AG09309 (cell line): ENCODE measurements around the gene ATXN2L.

Source experiments
- DNase-seq: peaks from one replicate; pipeline ENCODE4 v3.0.0-alpha.2; 2010; ENCODE audit warnings: low read depth
- H3K4me3 ChIP-seq: 2 replicates; pipeline ENCODE4 v1.5.1; 2011; ENCODE audit warnings: mild to moderate bottlenecking, low read depth, low read length, moderate library complexity; ENCODE audit not compliant: control insufficient read depth
- TF ChIP-seq, protein P1 (sequence below): IDR thresholded peaks from 2 replicates; pipeline ENCODE4 v1.5.1; 2011; ENCODE audit warnings: mild to moderate bottlenecking, low read depth, low read length, inconsistent platforms; ENCODE audit not compliant: insufficient read depth, control insufficient read depth; ENCODE audit errors: missing control alignments

Gene ATXN2L

DNA sequence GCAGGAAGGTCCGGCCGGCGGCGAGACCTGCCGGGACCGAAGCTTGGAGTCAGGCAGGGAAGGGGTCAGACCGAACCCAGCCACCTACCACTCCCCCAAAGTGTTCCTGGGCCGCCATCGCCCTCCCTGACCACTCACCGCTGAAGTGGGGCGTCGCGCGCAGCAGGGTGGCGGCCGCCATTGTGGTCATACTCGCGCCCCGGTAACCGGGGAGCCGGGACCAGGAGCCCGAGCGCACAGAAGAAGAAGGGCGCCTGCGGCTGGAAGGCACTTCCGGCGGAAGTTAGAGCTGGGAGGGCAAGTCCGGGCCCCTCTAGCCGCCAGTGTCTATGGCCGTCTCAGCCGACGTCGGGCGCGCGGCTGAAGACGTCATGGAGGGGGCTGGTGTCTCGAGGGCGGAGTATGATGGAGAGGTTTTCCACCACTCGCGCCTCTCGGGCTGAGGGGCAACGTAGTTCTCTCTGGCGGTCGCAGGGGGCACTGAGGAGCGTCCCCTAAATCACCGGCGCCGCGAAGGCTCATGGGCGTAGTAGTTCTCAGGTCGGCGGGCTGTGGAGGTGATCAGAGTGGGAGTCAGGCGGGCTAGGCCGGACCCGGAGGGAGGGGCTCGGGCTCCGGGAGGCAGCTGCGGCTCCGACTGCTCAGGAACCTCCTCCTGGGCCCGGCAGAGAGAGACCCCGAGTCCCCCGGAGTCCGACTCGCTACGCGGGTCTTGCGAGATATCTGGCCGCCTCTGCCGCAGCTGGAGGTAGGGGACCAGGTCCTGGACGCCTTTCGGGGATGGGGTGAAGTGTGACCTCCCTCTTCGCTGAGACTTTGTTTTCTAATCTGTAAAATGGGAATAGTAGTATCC, 23.5 kb downstream of the ATXN2L start, which contains the start of gene TUFM:
Gene TUFM (minus strand): TSS at position 269 of the 853 bp plus-strand sequence. CDS start 79 bp downstream, at position 190.
- TF ChIP-seq, protein P1, sequence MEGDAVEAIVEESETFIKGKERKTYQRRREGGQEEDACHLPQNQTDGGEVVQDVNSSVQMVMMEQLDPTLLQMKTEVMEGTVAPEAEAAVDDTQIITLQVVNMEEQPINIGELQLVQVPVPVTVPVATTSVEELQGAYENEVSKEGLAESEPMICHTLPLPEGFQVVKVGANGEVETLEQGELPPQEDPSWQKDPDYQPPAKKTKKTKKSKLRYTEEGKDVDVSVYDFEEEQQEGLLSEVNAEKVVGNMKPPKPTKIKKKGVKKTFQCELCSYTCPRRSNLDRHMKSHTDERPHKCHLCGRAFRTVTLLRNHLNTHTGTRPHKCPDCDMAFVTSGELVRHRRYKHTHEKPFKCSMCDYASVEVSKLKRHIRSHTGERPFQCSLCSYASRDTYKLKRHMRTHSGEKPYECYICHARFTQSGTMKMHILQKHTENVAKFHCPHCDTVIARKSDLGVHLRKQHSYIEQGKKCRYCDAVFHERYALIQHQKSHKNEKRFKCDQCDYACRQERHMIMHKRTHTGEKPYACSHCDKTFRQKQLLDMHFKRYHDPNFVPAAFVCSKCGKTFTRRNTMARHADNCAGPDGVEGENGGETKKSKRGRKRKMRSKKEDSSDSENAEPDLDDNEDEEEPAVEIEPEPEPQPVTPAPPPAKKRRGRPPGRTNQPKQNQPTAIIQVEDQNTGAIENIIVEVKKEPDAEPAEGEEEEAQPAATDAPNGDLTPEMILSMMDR: peak; percentile 71
- H3K4me3 ChIP-seq: peak within 1 kb of the TSS; percentile 56
- peak; percentile 89 for DNase-seq

DNA sequence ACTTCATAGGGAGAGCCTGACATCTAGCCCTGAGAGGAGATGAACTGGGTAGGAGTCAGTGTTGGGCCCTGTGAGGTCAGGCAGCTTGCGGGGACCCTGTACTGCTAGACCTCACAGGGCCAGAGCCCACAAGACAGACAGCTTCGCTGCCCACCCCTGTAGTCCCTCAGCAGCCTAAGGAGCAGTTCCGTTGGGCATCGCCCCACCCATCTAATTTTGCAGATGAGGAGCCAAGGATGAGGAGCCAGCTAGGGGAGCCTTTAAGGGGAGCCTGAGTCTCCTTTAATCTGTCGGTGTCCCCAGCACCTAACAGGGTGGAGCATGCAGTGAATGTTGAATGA, 24.1 kb downstream of the ATXN2L start:
- TF ChIP-seq, protein P1: no peak
- DNase-seq: no peak
- peak overlapping the region; percentile 56 for H3K4me3 ChIP-seq

DNA sequence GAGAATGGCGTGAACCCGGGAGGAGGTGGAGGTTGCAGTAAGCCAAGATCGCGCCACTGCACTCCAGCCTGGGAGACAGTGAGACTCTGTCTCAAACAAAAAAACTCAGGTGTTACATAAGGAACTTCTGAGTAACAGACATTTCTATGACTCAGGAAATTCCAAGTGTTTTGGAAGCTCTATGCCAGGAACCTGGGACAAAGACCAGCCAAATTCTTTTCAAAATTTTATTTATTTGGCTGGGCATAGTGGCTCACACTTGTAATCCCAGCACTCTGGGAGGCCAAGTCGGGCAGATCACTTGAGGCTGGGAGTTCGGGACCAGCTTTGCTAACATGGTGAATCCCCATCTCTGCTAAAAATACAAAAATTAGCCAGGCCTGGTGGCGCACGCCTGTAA, 35.6 kb downstream of the ATXN2L start:
- DNase-seq: peak; percentile 14
- H3K4me3 ChIP-seq: no peak overlapping the region
- TF ChIP-seq, protein P1: no peak

DNA sequence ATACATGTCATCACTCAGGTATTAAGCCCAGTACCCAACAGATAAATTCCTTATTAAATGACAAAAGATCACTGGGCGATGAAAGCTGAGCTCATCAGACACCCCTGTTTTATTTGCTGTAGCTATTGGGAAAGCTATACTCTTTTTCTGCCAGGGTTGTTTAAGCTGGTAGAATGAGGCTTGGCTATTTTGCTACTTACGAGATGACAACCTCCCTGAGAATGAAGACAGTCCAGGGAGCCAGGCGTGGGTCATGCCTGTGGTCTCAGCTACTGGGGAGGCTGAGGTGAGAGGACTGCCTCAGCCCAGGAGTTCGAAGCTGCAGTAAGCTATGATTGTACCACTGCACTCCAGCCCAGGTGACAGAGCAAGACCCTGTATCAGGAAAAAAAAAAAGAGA, 36.5 kb downstream of the ATXN2L start:
- H3K4me3 ChIP-seq: no peak overlapping the region
- DNase-seq: no peak
- TF ChIP-seq, protein P1: no peak

DNA sequence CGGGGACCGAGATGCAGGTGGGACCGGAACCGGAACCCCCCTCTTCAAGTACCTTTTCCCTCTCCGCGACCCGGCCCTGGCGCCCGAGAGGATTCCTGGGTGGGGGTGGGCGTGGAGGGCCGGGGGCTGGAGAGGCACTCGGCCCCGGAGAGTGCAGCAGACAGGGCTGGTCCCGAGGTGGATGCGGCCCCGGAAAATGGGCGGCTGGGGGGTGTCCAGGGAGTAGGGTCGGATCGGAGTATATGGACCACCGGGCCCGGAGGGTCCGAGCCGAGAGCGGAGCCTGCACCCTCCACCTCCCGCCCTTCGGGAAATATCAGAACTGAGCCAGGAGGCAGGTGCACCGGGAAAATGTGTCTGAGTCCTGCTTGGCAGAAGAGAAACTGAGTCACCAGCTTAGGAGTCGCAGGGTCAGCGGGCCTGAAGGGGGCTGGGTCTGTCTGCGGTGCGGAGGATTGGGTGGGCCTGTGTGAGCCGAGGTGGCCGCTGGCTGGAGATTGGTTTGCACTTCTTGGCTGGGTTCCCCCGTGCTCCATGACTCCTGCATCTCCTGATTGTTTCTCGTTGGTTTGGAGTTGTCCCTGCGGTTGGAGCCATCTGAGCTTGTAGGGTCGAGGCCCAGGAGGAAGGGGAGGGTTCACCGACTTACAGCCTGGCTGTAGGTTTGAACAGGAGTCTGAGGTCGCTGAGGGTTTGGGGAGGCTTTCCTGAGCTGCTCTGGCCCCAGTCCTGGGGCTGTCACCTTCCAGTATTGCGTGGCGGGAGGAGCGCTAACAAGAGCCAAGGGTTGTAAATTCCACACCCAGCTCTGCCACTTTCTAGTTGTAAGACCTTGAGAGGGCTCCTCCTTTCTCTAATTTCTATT, 41.4 kb downstream of the ATXN2L start:
- TF ChIP-seq, protein P1: no peak
- no peak for DNase-seq
- peak overlapping the region; percentile 85 for H3K4me3 ChIP-seq

DNA sequence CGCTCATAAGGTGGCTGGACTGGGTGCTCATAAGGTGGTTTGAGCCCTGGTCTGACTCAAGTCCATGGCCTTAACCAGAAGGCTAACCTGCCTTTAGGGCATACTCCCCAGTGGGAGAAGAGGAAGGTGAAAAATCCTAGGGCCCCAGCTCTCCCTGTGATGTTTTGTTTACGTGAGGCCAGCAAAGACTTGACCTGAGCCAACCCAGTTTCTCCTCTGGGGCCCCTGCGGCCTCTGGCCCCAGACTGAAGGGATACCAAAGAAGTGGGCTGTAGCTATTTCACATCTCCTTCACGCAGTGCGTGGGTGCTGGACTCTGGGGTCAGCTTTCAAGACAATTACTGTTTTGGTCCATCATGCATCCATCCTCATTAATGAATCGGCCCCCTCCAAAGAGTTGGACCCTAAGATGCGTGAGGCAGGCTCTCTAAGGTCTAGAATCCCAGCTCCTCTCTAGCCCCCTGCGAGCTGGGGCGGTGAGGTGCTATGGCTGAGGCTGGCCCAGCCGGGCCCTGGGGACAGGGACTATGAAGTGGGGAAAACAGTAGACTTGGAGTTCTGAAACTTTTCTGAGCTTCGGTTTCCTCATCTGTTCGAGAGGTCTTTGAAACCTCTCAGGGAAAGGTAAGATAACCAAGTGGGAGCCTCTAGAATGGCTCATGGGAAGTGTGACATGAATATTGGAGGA, 42.3 kb downstream of the ATXN2L start:
- DNase-seq: no peak
- H3K4me3 ChIP-seq: no peak overlapping the region
- TF ChIP-seq, protein P1: no peak
